Memory B cell (primary cell): Measurements from ENCODE around the gene TCIRG1.
A peak's percentile ranks its signal among the peaks of the same experiment; 100 is the strongest.
"Not testable (repeated sequence)": the region's sequence is repeated elsewhere in the genome, so short reads cannot be mapped to it uniquely, and the experiment has no call there.

Experiments
- ATAC-seq: fragments of 150-1000 bp; cut with Tn5 transposase; 2 replicates; pipeline ENCODE4 v1.10.0; 2021; ENCODE audit warnings: low read depth, mild to moderate bottlenecking, moderate library complexity
- DNase-seq, 2 donors: peaks; one replicate each; pipeline ENCODE4 v3.0.0; 2022; ENCODE audit warnings: low spot score in 2 of 2
- H3K27ac Mint-ChIP-seq: one replicate; pipeline ENCODE4 v1.8.0; 2022; ENCODE audit warnings: mild to moderate bottlenecking, moderate library complexity, mixed read lengths
- H3K27me3 Mint-ChIP-seq: one replicate; pipeline ENCODE4 v1.8.0; 2022; ENCODE audit warnings: mixed read lengths
- H3K36me3 Mint-ChIP-seq: one replicate; pipeline ENCODE4 v1.8.0; 2022; ENCODE audit warnings: mild to moderate bottlenecking, mixed read lengths
- H3K4me1 Mint-ChIP-seq: one replicate; pipeline ENCODE4 v1.8.0; 2022; ENCODE audit warnings: mixed read lengths
- H3K4me3 Mint-ChIP-seq: one replicate; pipeline ENCODE4 v1.8.0; 2022; ENCODE audit warnings: mild to moderate bottlenecking, moderate library complexity, mixed read lengths
- H3K9me3 Mint-ChIP-seq: one replicate; pipeline ENCODE4 v1.8.0; 2022; ENCODE audit warnings: mixed read lengths

The TCIRG1 gene

GRCh38 chr11:68081691-68082090, 42.9 kb downstream of the TCIRG1 start:
- Mint-ChIP-seq H3K27ac (no peak overlapping the region), H3K9me3 (no peaks in the 10 kb centered on the region), H3K4me1 (peaks cover 11% of the 10 kb centered on the region), H3K4me3 (no peak overlapping the region), H3K27me3 (no peaks in the 10 kb centered on the region), H3K36me3 (peaks cover 7% of the 10 kb centered on the region)
- DNase-seq, result no peak
- ATAC-seq, result no peak

GRCh38 chr11:68082481-68082880, 43.7 kb downstream of the TCIRG1 start:
- Mint-ChIP-seq H3K27me3 (no peaks in the 10 kb centered on the region), H3K36me3 (peaks cover 7% of the 10 kb centered on the region), H3K4me3 (no peak overlapping the region), H3K9me3 (no peaks in the 10 kb centered on the region), H3K4me1 (peaks cover 10% of the 10 kb centered on the region), H3K27ac (no peak overlapping the region)
- no peak for DNase-seq
- no peak for ATAC-seq

DNA sequence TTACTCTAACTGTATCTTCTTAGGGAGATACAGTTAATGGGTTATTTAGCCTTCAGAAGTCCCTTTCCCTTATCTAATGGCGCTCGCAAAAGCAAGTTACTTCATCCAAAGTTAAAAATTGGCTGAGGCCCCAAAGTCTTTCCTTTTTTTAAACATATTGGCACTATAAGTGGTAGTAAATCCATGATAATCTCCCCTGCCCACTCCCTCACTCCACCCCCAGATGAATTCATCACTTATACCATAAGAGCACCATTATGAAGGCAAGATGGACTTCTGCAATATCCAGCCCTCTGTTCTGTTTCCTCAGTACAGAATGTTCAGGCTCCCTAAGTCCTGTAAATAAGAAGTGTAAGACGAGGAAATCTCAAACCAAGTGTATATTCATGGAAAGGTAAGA, 44.7 kb downstream of the TCIRG1 start:
- Mint-ChIP-seq H3K36me3 (peaks cover 5% of the 10 kb centered on the region), H3K4me3 (no peak overlapping the region), H3K9me3 (no peaks in the 10 kb centered on the region), H3K27ac (no peak overlapping the region), H3K4me1 (no peaks in the 10 kb centered on the region), H3K27me3 (no peaks in the 10 kb centered on the region)
- ATAC-seq (no peak), DNase-seq (no peak)

DNA sequence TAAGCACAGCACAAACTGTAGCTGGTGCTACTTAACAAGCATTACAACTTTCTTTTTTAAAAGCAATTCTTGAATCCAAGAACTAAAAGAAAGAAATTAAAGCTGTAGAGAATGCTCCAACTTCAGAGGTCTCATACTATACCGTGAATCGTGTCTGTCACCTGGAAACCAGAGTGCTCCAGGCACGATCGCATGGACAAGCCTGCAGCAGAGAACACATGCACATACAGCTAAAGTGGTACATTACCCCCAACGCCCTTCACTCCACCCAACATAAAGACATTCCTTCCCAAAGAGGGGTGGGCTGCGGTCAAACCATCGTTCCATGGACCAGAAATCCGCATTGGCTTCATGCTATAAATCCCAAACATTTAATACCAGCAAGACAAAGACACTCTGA, 50.9 kb downstream of the TCIRG1 start:
- peaks cover 4% of the 10 kb centered on the region for H3K4me1 Mint-ChIP-seq
- H3K9me3 Mint-ChIP-seq, result no peaks in the 10 kb centered on the region
- ATAC-seq (no peak), DNase-seq (no peak)
- no peaks in the 10 kb centered on the region for H3K36me3 Mint-ChIP-seq
- H3K4me3 Mint-ChIP-seq, result no peak overlapping the region
- H3K27me3 Mint-ChIP-seq, result no peaks in the 10 kb centered on the region
- no peak overlapping the region for H3K27ac Mint-ChIP-seq

GRCh38 chr11:68090287-68090686, 51.5 kb downstream of the TCIRG1 start:
- Mint-ChIP-seq H3K9me3 (no peaks in the 10 kb centered on the region), H3K27ac (no peak overlapping the region), H3K4me3 (no peak overlapping the region), H3K27me3 (no peaks in the 10 kb centered on the region), H3K4me1 (peaks cover 4% of the 10 kb centered on the region), H3K36me3 (no peaks in the 10 kb centered on the region)
- no peak for ATAC-seq
- DNase-seq, result no peak

DNA sequence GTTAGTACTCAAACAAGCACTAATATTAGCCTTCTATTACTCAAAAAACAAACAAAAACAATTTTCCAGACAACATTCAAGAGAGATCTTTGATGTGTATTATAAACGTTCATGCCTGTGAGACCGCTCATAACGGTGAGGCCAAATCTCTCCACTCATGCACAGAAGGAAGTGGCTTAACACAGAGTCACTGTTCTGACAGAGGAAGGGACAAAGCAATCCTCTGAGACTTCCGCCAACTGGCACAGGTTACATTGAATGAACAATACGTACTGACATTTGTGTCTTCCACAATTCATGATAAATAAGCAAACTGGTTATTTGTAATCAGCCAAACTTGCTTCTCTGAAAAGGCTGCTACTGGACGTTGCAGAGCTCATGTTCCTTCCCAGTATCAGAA, 51.9 kb downstream of the TCIRG1 start:
- no peaks in the 10 kb centered on the region for H3K36me3 Mint-ChIP-seq
- H3K4me3 Mint-ChIP-seq, result no peak overlapping the region
- H3K27ac Mint-ChIP-seq, result no peak overlapping the region
- H3K27me3 Mint-ChIP-seq, result no peaks in the 10 kb centered on the region
- ATAC-seq (peak; percentile 63), DNase-seq (no peak)
- no peaks in the 10 kb centered on the region for H3K9me3 Mint-ChIP-seq
- H3K4me1 Mint-ChIP-seq, result peaks cover 4% of the 10 kb centered on the region

DNA sequence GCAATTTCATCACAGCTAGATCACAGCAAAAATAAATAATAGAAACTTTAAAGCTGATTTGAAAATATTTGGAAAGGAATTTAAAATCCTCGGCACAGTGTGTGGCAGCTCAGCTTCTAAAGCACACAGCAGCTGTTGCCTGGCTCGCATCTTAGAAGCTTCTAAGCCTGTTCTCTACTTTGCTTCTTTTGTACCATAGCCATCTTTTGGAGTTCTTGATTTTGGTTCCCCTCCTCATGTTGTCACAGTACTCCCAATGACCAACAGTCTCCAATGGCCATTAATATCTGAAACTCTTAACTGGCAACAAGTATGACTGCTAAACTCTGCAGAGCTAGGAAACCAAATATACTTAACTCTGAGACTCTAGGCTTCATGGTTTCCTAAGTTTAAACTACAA, 53.6 kb downstream of the TCIRG1 start:
- Mint-ChIP-seq H3K36me3 (no peaks in the 10 kb centered on the region), H3K4me3 (no peak overlapping the region), H3K9me3 (no peaks in the 10 kb centered on the region), H3K27ac (no peak overlapping the region), H3K27me3 (no peaks in the 10 kb centered on the region), H3K4me1 (peaks cover 4% of the 10 kb centered on the region)
- DNase-seq (no peak), ATAC-seq (no peak)

GRCh38 chr11:68092946-68093345, 54.1 kb downstream of the TCIRG1 start:
- H3K4me3 Mint-ChIP-seq, result not testable (repeated sequence)

GRCh38 chr11:68093565-68093964, 54.7 kb downstream of the TCIRG1 start:
- DNase-seq (no peak), ATAC-seq (no peak)
- H3K4me1 Mint-ChIP-seq, result peaks cover 7% of the 10 kb centered on the region
- no peak overlapping the region for H3K27ac Mint-ChIP-seq
- no peak overlapping the region for H3K4me3 Mint-ChIP-seq
- H3K9me3 Mint-ChIP-seq, result no peaks in the 10 kb centered on the region
- H3K27me3 Mint-ChIP-seq, result no peaks in the 10 kb centered on the region
- peaks cover 2% of the 10 kb centered on the region for H3K36me3 Mint-ChIP-seq

More at GRCh38 chr11:68092946-68093345, 54.1 kb downstream of the TCIRG1 start:
- H3K36me3 Mint-ChIP-seq, ATAC-seq, H3K27ac Mint-ChIP-seq, H3K27me3 Mint-ChIP-seq, H3K9me3 Mint-ChIP-seq, H3K4me1 Mint-ChIP-seq, DNase-seq: not testable (repeated sequence)

DNA sequence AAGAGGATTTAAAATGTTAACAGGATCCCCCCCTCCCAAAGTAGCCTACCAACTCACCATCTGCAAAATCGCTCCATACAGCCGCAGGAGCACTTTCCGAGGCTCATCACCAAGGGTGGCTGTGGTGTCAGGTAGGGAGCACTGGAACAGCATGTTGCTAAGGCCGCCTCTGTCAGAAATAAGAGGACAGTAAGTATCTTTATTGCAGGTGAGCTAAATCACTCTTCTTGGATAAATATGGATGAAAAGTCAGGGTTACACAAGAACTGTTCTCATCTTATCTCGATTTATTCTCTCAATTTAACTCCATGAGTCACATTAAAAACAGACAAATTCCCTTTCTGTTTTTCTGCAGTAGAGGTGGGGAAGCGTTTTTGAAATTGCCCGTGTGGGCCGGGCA, 58.1 kb downstream of the TCIRG1 start:
- DNase-seq (no peak), ATAC-seq (no peak)
- Mint-ChIP-seq H3K9me3 (no peaks in the 10 kb centered on the region), H3K36me3 (peaks cover 2% of the 10 kb centered on the region), H3K27ac (no peak overlapping the region), H3K27me3 (no peaks in the 10 kb centered on the region), H3K4me3 (no peak overlapping the region), H3K4me1 (peaks cover 13% of the 10 kb centered on the region)

- H3K27ac Mint-ChIP-seq, result peak overlapping the region; percentile 65
- peaks cover 6% of the 10 kb centered on the region for H3K36me3 Mint-ChIP-seq
- no peak for ATAC-seq
- H3K27me3 Mint-ChIP-seq, result no peaks in the 10 kb centered on the region
- DNase-seq, result no peak
- peaks cover 15% of the 10 kb centered on the region for H3K4me1 Mint-ChIP-seq
- no peaks in the 10 kb centered on the region for H3K9me3 Mint-ChIP-seq
- peak overlapping the region; percentile 39 for H3K4me3 Mint-ChIP-seq
Measured at GRCh38 chr11:68099057-68099456, 60.2 kb downstream of the TCIRG1 start.

GRCh38 chr11:68099474-68100405, 60.9 kb downstream of the TCIRG1 start:
- H3K4me3 Mint-ChIP-seq, result peak overlapping the region; percentile 39
- H3K4me1 Mint-ChIP-seq, result peaks cover 15% of the 10 kb centered on the region
- no peaks in the 10 kb centered on the region for H3K27me3 Mint-ChIP-seq
- H3K27ac Mint-ChIP-seq, result peak overlapping the region; percentile 65
- peaks cover 6% of the 10 kb centered on the region for H3K36me3 Mint-ChIP-seq
- peak; percentile 69 for ATAC-seq
- no peaks in the 10 kb centered on the region for H3K9me3 Mint-ChIP-seq
- DNase-seq, result no peak
